Testis (tissue), 3 donors: Measurements from ENCODE around the gene VTCN1. TPM values are rescaled to one million over a fixed set of nuclear protein-coding genes. Genes with fewer than 3 reads are reported as not detected.
A peak's percentile ranks its signal among the peaks of the same experiment; 100 is the strongest.

Experiments
- DNase-seq: peaks from one replicate; pipeline ENCODE4 v3.0.0-alpha.2; 2019
- H3K27ac ChIP-seq, 2 donors: fragments of 200-600 bp; sonication (generic); one replicate each; pipeline ENCODE4 v1.5.1; 2019
- H3K27me3 ChIP-seq: fragments of 200-600 bp; sonication (generic); one replicate; pipeline ENCODE4 v1.5.1; 2019
- H3K36me3 ChIP-seq: fragments of 200-600 bp; sonication (generic); one replicate; pipeline ENCODE4 v1.5.1; 2017; ENCODE audit warnings: low read depth; ENCODE audit errors: missing control alignments
- H3K4me1 ChIP-seq: fragments of 200-600 bp; sonication (generic); one replicate; pipeline ENCODE4 v1.5.1; 2019
- H3K4me3 ChIP-seq, 2 donors: fragments of 200-600 bp; sonication (generic); one replicate each; pipeline ENCODE4 v1.5.1; 2017 to 2019
- H3K9me3 ChIP-seq: fragments of 200-600 bp; sonication (generic); one replicate; pipeline ENCODE4 v1.5.1; 2017
- CTCF ChIP-seq, 3 experiments: fragments of 450-650 bp in 2 of 3; fragments of 200-600 bp in 1 of 3; sonication (generic) in 1 of 3; IDR thresholded peaks; one replicate each; pipeline ENCODE4 v1.5.1; 2016 to 2019; ENCODE audit warnings: antibody characterized with exemption in 3 of 3, mild to moderate bottlenecking in 2 of 3, moderate library complexity in 1 of 3
- POLR2A ChIP-seq: fragments of 450-650 bp; IDR thresholded peaks from one replicate; pipeline ENCODE4 v1.6.1; 2017; ENCODE audit warnings: antibody characterized with exemption, mild to moderate bottlenecking, moderate library complexity
- WGBS, 2 donors: methylation state at CpG; one replicate each; pipeline ENCODE4 v1.1.5; 2018; 5-methylcytosine and 5-hydroxymethylcytosine counted together
- intact Hi-C: fragments of 100-400 bp; cut with DNase I; formaldehyde crosslinking; loops from one replicate; pipeline ENCODE4 v1.15.1; 2023; ENCODE audit warnings: low total_unique reads
- polyA plus RNA-seq: library from polyadenylated mRNA; stranded (reverse); fragments of 350-450 nt; fragmentation: Illumina TruSeq; extraction: RNeasy Lipid Tissue Mini Kit (QIAGEN cat#74804); gene quantifications from one replicate; pipeline ENCODE4 v1.2.3, GENCODE V29; 2014; ENCODE audit warnings: low read depth, low replicate concordance; ENCODE audit not compliant: insufficient read depth
- total RNA-seq, 2 donors: library from RNA; depleted of rRNA; stranded (reverse); fragments of >200 nt; gene quantifications; one replicate each; pipeline ENCODE4 v1.2.3, GENCODE V29; 2016

Gene VTCN1
- total and polyA plus RNA-seq, 3 donors from 2014 or later = 1.3 to 2.6 (median 1.9) TPM

- DNase-seq = peak; percentile 21
- H3K4me1 ChIP-seq = no peaks in the 10 kb centered on the region
- H3K27ac ChIP-seq = no peak overlapping the region
- WGBS, 2 donors = 29 to 35% methylated on average over 1 of the region's 1 CpG
- no peaks in the 10 kb centered on the region for H3K9me3 ChIP-seq
- no peak overlapping the region for H3K4me3 ChIP-seq
- intact Hi-C loops = no loop called here
- TF ChIP-seq POLR2A (no peak), CTCF (IDR thresholded peaks at IDR 0.05) (no peak)
- H3K36me3 ChIP-seq = no peaks in the 10 kb centered on the region
- no peaks in the 10 kb centered on the region for H3K27me3 ChIP-seq
These were observed 27.1 kb upstream of the VTCN1 start for GRCh38 chr1:117237726-117238381.

- H3K27me3 ChIP-seq = no peaks in the 10 kb centered on the region
- H3K9me3 ChIP-seq = no peaks in the 10 kb centered on the region
- WGBS, 2 donors = 65 to 75% methylated on average over 2 of the region's 2 CpGs
- H3K36me3 ChIP-seq = no peaks in the 10 kb centered on the region
- DNase-seq = no peak
- H3K4me3 ChIP-seq = no peak overlapping the region
- no peak overlapping the region for H3K27ac ChIP-seq
- H3K4me1 ChIP-seq = no peaks in the 10 kb centered on the region
- no peak for TF ChIP-seq CTCF (IDR thresholded peaks at IDR 0.05)
- no peak for TF ChIP-seq POLR2A
- intact Hi-C loops = no loop called here
These were observed 25.2 kb upstream of the VTCN1 start for GRCh38 chr1:117235863-117236465.

- intact Hi-C loops = no loop called here
- H3K4me3 ChIP-seq = no peak overlapping the region
- H3K9me3 ChIP-seq = no peaks in the 10 kb centered on the region
- no peaks in the 10 kb centered on the region for H3K36me3 ChIP-seq
- 82 to 87% methylated on average over 2 of the region's 2 CpGs for WGBS, 2 donors
- no peak for DNase-seq
- H3K27me3 ChIP-seq = no peaks in the 10 kb centered on the region
- no peaks in the 10 kb centered on the region for H3K4me1 ChIP-seq
- TF ChIP-seq POLR2A (no peak), CTCF (IDR thresholded peaks at IDR 0.05) (no peak)
- H3K27ac ChIP-seq = no peak overlapping the region
These were observed 21.8 kb upstream of the VTCN1 start for GRCh38 chr1:117232531-117232930.

DNA sequence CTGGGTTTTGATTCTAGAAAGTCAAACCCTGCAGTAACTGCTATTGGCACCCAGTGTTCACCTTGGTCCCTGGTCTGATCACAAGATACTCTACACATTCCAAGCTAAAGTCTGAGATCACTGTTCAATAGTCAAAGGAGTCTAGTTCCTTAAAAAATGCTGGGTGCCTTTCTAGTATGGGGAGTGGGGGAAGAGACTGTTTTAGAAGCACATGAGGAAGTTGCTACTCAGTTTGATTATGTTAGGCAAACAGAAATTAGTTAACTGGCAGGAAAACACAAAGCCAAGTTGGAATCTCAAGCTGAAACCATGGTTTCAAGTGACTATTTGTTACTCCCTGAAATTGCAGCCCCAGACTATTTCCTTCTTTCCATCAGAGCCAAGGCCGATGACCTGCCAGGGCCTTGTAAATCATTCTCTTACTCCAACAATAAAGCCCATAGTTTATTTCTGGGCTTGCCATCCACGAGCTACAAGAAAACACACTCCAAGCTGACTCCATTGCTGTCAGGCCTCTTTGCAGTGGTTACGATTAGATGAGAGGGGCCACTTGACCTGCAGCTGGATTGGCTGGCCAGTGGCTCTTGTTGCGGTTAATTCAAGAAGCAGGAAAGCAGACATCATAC lies 21.1 kb upstream of the VTCN1 start:
- DNase-seq = no peak
- TF ChIP-seq CTCF (IDR thresholded peaks at IDR 0.05) (no peak), POLR2A (no peak)
- H3K4me3 ChIP-seq = no peak overlapping the region
- no peak overlapping the region for H3K27ac ChIP-seq
- 54 to 72% methylated on average over 4 of the region's 4 CpGs for WGBS, 2 donors
- H3K27me3 ChIP-seq = no peaks in the 10 kb centered on the region
- H3K36me3 ChIP-seq = no peaks in the 10 kb centered on the region
- no peaks in the 10 kb centered on the region for H3K4me1 ChIP-seq
- intact Hi-C loops = no loop called here
- no peaks in the 10 kb centered on the region for H3K9me3 ChIP-seq
